ENCODE results near the gene SOCS1.

Gene SOCS1

DNA sequence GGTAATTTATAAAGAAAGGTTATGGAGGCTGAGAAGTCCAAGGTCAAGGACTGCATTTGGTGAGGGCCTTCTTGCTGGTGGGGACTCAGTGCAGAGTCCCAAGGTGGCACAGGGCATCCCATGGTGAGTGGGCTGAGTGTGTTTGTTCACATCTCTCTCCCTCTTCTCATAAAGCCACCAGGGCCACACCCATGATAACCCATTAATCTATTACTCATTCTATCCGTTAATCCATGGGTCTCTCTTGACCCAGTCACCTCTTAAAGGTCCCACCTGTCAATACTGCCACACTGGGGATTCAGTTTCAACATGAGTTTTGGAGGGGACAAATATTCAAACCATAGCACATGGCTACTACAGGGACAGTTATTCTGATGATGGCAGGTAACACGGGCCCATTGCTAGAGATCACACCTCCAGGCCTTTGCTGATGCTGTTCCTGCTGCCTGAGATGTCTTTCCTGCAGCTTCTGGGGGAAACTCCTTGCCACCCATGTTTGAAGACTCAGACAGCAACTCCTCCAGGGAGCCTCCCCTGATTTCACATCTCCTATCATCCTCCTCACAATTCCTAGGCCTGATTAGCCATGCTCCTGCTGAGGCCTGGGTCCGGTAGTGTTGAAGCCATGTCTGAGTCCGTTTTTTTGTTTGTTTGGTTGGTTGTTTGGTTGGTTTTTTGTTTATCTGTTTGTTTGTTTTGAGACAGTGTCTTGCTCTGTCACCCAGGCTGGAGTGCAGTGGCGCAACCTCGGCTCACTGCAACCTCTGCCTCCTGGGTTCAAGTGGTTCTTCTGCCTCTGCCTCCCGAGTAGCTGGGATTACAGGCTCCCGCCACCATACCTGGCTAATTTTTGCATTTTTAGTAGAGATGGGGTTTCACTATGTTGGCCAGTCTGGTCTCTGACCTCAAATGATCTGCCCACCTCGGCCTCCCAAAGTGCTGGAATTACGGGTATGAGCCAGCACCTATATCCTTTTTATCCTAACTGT lies 16.1 kb downstream of the SOCS1 start:
- ChIA-PET POLR2A (no interaction called here), CTCF (no interaction called here)
- TF ChIP-seq CTBP1 (IDR thresholded peaks at IDR 0.05; ENCODE audit: borderline replicate concordance) (no peak), FOXM1 (IDR thresholded peaks at IDR 0.05; ENCODE audit: borderline replicate concordance) (no peak), L3MBTL2 (conservative IDR thresholded peaks at IDR 0.05) (no peak), ELF4 (IDR thresholded peaks at IDR 0.05) (no peak), ARNT (IDR thresholded peaks at IDR 0.05) (no peak), SUZ12 (IDR thresholded peaks at IDR 0.05) (no peak), ZNF384 (IDR thresholded peaks at IDR 0.05) (no peak), SP1 (IDR thresholded peaks at IDR 0.05) (no peak), FOXA1 (IDR thresholded peaks at IDR 0.05) (no peak), NFRKB (IDR thresholded peaks at IDR 0.05) (no peak), TARDBP (IDR thresholded peaks at IDR 0.05) (no peak), LEF1 (IDR thresholded peaks at IDR 0.05; ENCODE audit: borderline replicate concordance) (no peak), FOXK2 (IDR thresholded peaks at IDR 0.05) (no peak), BHLHE40 (IDR thresholded peaks at IDR 0.05; ENCODE audit: borderline replicate concordance) (no peak), HDGF (IDR thresholded peaks at IDR 0.05; ENCODE audit: borderline replicate concordance) (no peak)
- TF ChIP-seq, protein P1, sequence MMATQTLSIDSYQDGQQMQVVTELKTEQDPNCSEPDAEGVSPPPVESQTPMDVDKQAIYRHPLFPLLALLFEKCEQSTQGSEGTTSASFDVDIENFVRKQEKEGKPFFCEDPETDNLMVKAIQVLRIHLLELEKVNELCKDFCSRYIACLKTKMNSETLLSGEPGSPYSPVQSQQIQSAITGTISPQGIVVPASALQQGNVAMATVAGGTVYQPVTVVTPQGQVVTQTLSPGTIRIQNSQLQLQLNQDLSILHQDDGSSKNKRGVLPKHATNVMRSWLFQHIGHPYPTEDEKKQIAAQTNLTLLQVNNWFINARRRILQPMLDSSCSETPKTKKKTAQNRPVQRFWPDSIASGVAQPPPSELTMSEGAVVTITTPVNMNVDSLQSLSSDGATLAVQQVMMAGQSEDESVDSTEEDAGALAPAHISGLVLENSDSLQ (IDR thresholded peaks at IDR 0.05) = no peak
- DNase-seq (ENCODE audit: extremely low spot score) = no peak

DNA sequence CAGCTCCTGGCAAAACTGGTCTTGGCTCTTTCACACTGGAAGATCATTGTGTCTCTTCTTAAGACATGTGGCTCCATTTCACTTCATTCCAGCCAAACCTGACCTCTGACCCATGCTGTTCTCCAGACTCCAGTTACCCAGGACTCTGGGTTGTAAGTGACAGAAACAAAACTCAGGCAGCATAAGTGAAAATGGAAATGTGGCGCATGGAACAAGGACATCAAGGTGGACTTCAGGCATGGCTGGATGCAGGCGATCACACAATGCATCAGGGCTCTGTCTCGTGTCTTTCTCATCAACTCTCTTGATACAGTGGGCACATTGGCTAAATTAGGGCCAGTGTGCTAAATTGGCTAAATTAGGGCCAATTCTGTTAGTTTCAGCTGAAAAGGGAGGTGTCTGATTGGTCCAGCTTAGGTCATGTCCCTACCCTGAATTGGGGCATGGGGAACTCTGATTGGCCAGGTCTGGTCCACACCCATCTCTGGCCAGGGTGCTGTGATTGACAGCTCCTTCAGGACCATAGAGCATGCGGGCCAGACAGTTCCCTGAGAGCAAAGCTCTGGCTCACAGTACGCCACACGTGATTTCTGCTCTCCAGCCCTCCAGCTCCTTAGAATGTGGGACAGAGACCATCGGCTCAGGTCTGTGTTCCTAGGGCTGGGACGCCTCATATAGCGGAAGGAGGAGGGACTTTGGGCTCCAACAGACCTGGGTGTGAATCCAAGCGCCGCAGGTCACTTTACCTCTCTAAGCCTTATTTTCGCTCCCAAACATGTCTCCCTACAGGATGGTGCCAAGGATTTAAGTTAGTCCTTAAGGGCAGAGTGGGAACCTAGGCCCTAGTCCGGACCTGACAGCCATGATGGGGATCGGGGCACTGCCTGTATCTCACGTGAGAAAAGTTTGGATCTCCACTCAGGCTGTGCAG lies 17.5 kb downstream of the SOCS1 start:
- CTCF ChIA-PET = no interaction called here
- POLR2A ChIA-PET = no interaction called here
- DNase-seq (ENCODE audit: extremely low spot score) = no peak
- TF ChIP-seq FOXM1 (IDR thresholded peaks at IDR 0.05; ENCODE audit: borderline replicate concordance) (no peak), LEF1 (IDR thresholded peaks at IDR 0.05; ENCODE audit: borderline replicate concordance) (no peak), SUZ12 (IDR thresholded peaks at IDR 0.05) (no peak), FOXA1 (IDR thresholded peaks at IDR 0.05) (no peak), TARDBP (IDR thresholded peaks at IDR 0.05) (no peak), HDGF (IDR thresholded peaks at IDR 0.05; ENCODE audit: borderline replicate concordance) (no peak), ARNT (IDR thresholded peaks at IDR 0.05) (no peak), NFRKB (IDR thresholded peaks at IDR 0.05) (no peak)
- TF ChIP-seq, protein P1 (IDR thresholded peaks at IDR 0.05) = peak; percentile 84

DNA sequence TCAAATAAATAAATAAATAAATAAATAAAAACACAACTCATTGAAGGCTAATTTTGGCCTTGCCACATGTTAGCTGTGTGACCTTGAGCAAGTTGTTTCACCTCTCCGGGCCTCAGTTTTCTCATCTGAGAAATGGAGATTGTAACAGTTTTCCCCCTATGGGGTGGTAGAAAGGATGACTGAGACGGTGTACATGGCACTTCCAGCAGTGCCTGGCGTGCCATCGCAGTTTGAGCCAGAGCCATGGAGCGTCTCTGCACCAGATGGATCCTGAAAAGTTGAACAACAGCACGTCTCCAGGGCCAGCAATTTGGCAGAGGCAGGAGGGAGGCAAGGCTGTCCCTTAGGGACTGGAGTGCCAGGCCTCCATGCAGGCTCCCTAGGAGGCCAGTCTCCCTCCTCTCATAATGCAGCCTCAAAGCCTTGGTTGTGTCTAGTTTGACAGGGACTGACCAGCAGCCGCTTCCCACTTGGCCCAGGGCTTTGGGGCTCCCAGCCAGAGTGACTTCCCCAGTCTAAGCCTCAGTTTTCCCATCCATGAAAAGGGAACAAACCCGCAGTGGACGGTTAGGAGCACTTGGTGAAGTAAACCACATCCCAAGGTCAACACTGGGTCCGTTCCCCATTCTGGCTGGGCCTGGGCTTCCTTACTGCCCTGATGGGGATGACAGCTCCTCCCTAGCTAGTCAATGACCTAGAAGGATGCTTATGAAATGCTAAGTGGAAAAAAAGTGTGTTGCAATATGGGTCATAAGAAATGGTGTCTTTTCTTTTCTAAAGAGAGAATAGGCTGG lies 19.3 kb downstream of the SOCS1 start:
- no peak for DNase-seq (ENCODE audit: extremely low spot score)
- ChIA-PET CTCF (interaction anchor here (0.7 kb wide), 1 partner anchor 441 kb away, joined by 3 read pairs; no protein-coding TSS in a partner anchor), POLR2A (no interaction called here)
- TF ChIP-seq NFRKB (IDR thresholded peaks at IDR 0.05) (no peak), SP1 (IDR thresholded peaks at IDR 0.05) (no peak), BHLHE40 (IDR thresholded peaks at IDR 0.05; ENCODE audit: borderline replicate concordance) (no peak), FOXM1 (IDR thresholded peaks at IDR 0.05; ENCODE audit: borderline replicate concordance) (no peak), LEF1 (IDR thresholded peaks at IDR 0.05; ENCODE audit: borderline replicate concordance) (no peak), ZNF384 (IDR thresholded peaks at IDR 0.05) (no peak)

DNA sequence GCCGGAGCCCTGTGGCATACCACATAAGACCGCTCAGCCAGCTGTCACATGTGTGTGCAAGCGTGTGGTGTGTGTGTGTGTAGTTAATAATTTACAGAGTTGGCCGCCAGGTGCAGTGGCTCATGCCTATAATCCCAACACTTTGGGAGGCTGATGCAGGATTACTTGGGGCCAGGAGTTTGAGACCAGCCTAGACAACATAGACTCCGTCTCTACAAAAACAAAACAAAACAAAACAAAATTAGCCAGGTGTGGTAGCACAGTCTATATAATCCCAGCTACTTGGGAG lies 20.4 kb downstream of the SOCS1 start:
- TF ChIP-seq ZNF384 (IDR thresholded peaks at IDR 0.05) = no peak
- TF ChIP-seq FOXK2 (IDR thresholded peaks at IDR 0.05) = no peak
- no peak for TF ChIP-seq BHLHE40 (IDR thresholded peaks at IDR 0.05; ENCODE audit: borderline replicate concordance)
- no peak for TF ChIP-seq FOXA1 (IDR thresholded peaks at IDR 0.05)
- TF ChIP-seq CTBP1 (IDR thresholded peaks at IDR 0.05; ENCODE audit: borderline replicate concordance) = no peak
- TF ChIP-seq ARNT (IDR thresholded peaks at IDR 0.05) = no peak
- TF ChIP-seq LEF1 (IDR thresholded peaks at IDR 0.05; ENCODE audit: borderline replicate concordance) = no peak
- TF ChIP-seq, protein P1 (IDR thresholded peaks at IDR 0.05) = no peak
- TF ChIP-seq ELF4 (IDR thresholded peaks at IDR 0.05) = no peak
- TF ChIP-seq L3MBTL2 (conservative IDR thresholded peaks at IDR 0.05) = no peak
- no peak for TF ChIP-seq HDGF (IDR thresholded peaks at IDR 0.05; ENCODE audit: borderline replicate concordance)
- TF ChIP-seq TARDBP (IDR thresholded peaks at IDR 0.05) = no peak
- ChIA-PET POLR2A (no interaction called here), CTCF (no interaction called here)
- no peak for DNase-seq (ENCODE audit: extremely low spot score)

Measured in HEK293T (cell line).